SU-DHL-6 (cell line): ENCODE results near the gene MDK.
A peak's percentile ranks its signal among the peaks of the same experiment; 100 is the strongest.

Experiments used
- H2AFZ ChIP-seq: fragments of 200-600 bp; sonication (generic); 2 replicates; pipeline ENCODE4 v1.6.1; 2014; ENCODE audit warnings: low read depth, mild to moderate bottlenecking, moderate library complexity, mixed read lengths, antibody characterized with exemption, low read length; ENCODE audit not compliant: severe bottlenecking
- H3F3A ChIP-seq: fragments of 200-600 bp; shearing (Covaris generic); 2 replicates; pipeline ENCODE4 v1.6.0; 2016; ENCODE audit warnings: antibody characterized with exemption, mild to moderate bottlenecking; ENCODE audit not compliant: insufficient read depth
- H3K27ac ChIP-seq: fragments of 200-600 bp; sonication (generic); 2 replicates; pipeline ENCODE4 v1.5.1; 2016; ENCODE audit warnings: low read depth, mild to moderate bottlenecking, low read length, moderate library complexity, mixed read lengths
- H3K27me3 ChIP-seq: fragments of 200-600 bp; sonication (generic), shearing (Covaris generic); 2 replicates; pipeline ENCODE4 v1.6.0; 2014; ENCODE audit warnings: mild to moderate bottlenecking, low read length
- H3K36me3 ChIP-seq: fragments of 200-600 bp; sonication (generic); 2 replicates; pipeline ENCODE4 v1.6.1; 2014; ENCODE audit warnings: mild to moderate bottlenecking, low read length, mixed read lengths
- H3K4me2 ChIP-seq: fragments of 300-600, 200-600 bp; shearing (Covaris generic), sonication (generic); 2 replicates; pipeline ENCODE4 v1.6.0; 2014; ENCODE audit warnings: low read length, low read depth, mild to moderate bottlenecking; ENCODE audit not compliant: poor library complexity, severe bottlenecking
- H3K4me3 ChIP-seq: fragments of 200-600 bp; sonication (generic); 2 replicates; pipeline ENCODE4 v1.5.1; 2014; ENCODE audit warnings: antibody characterized with exemption, low read length, mild to moderate bottlenecking, mixed read lengths; ENCODE audit not compliant: insufficient read depth, poor library complexity, severe bottlenecking
- H3K79me2 ChIP-seq: fragments of 200-600 bp; sonication (generic); 2 replicates; pipeline ENCODE4 v1.6.1; 2014; ENCODE audit warnings: mild to moderate bottlenecking, low read length, moderate library complexity; ENCODE audit not compliant: insufficient read depth
- H3K9ac ChIP-seq: fragments of 200-600 bp; sonication (generic); 2 replicates; pipeline ENCODE4 v1.7.0; 2014; ENCODE audit warnings: mild to moderate bottlenecking, low read length
- H3K9me2 ChIP-seq: fragments of 200-600 bp; sonication (generic); replicated peaks from 2 replicates; pipeline ENCODE4 v1.6.1; 2014; ENCODE audit warnings: low read length; ENCODE audit not compliant: insufficient read depth
- H3K9me3 ChIP-seq: fragments of 200-600 bp; sonication (generic); 2 replicates; pipeline ENCODE4 v1.6.1; 2014; ENCODE audit warnings: low read length, mixed read lengths; ENCODE audit not compliant: insufficient read depth
- H4K20me1 ChIP-seq: fragments of 200-600 bp; sonication (generic); 2 replicates; pipeline ENCODE4 v1.6.1; 2014; ENCODE audit warnings: low read depth, mild to moderate bottlenecking, antibody characterized with exemption, low read length, moderate library complexity, mixed read lengths
- CTCF ChIP-seq: fragments of 200-600 bp; sonication (generic); IDR thresholded peaks from one replicate; pipeline ENCODE4 v1.5.1; 2017; ENCODE audit warnings: antibody characterized with exemption, mild to moderate bottlenecking, low read length, moderate library complexity; ENCODE audit not compliant: insufficient read depth, poor library complexity, severe bottlenecking
- EZH2phosphoT487 ChIP-seq: fragments of 200-600 bp; sonication (generic), shearing (Covaris generic); conservative IDR thresholded peaks from 2 replicates; pipeline ENCODE4 v1.6.1; 2018; ENCODE audit warnings: mild to moderate bottlenecking, antibody characterized with exemption, low read length, moderate library complexity, mixed read lengths

Gene MDK

GRCh38 chr11:46347637-46348311 is 33.7 kb upstream of the MDK start:
- peak overlapping the region; percentile 79 for H3K9ac ChIP-seq
- H3K27me3 ChIP-seq = no peaks in the 10 kb centered on the region
- no peak for TF ChIP-seq CTCF
- no peak for TF ChIP-seq EZH2phosphoT487
- H4K20me1 ChIP-seq = no peaks in the 10 kb centered on the region
- H2AFZ ChIP-seq = peak overlapping the region; percentile 25
- H3K27ac ChIP-seq = no peak overlapping the region
- H3F3A ChIP-seq = no peaks in the 10 kb centered on the region
- no peaks in the 10 kb centered on the region for H3K36me3 ChIP-seq
- H3K4me2 ChIP-seq = peak overlapping the region; percentile 79
- no peaks in the 10 kb centered on the region for H3K9me2 ChIP-seq
- no peaks in the 10 kb centered on the region for H3K9me3 ChIP-seq
- H3K79me2 ChIP-seq = peaks cover 32% of the 10 kb centered on the region
- H3K4me3 ChIP-seq = peak overlapping the region; percentile 73

- no peak overlapping the region for H3K27ac ChIP-seq
- H3K9ac ChIP-seq = peak overlapping the region; percentile 79
- TF ChIP-seq EZH2phosphoT487 (no peak), CTCF (no peak)
- peak overlapping the region; percentile 79 for H3K4me2 ChIP-seq
- H3K9me2 ChIP-seq = no peaks in the 10 kb centered on the region
- no peak overlapping the region for H2AFZ ChIP-seq
- no peaks in the 10 kb centered on the region for H3F3A ChIP-seq
- peaks cover 39% of the 10 kb centered on the region for H3K79me2 ChIP-seq
- peak overlapping the region; percentile 73 for H3K4me3 ChIP-seq
- H3K27me3 ChIP-seq = no peaks in the 10 kb centered on the region
- H4K20me1 ChIP-seq = no peaks in the 10 kb centered on the region
- no peaks in the 10 kb centered on the region for H3K36me3 ChIP-seq
- no peaks in the 10 kb centered on the region for H3K9me3 ChIP-seq
Measured at GRCh38 chr11:46348566-46349401, 32.7 kb upstream of the MDK start.

GRCh38 chr11:46350695-46351094 is 30.8 kb upstream of the MDK start:
- peaks cover 50% of the 10 kb centered on the region for H3K79me2 ChIP-seq
- H3K27ac ChIP-seq = no peak overlapping the region
- no peak overlapping the region for H2AFZ ChIP-seq
- H3K9me2 ChIP-seq = no peaks in the 10 kb centered on the region
- no peaks in the 10 kb centered on the region for H3K27me3 ChIP-seq
- H3K4me3 ChIP-seq = no peak overlapping the region
- H3K36me3 ChIP-seq = no peaks in the 10 kb centered on the region
- no peaks in the 10 kb centered on the region for H3K9me3 ChIP-seq
- no peaks in the 10 kb centered on the region for H3F3A ChIP-seq
- H4K20me1 ChIP-seq = 0 out of 2 replicates have a peak, but pooled peaks cover 6% of the 10 kb centered on the region
- H3K4me2 ChIP-seq = no peak overlapping the region
- TF ChIP-seq CTCF (no peak), EZH2phosphoT487 (no peak)
- H3K9ac ChIP-seq = no peak overlapping the region
